ENCODE measurements around the gene TAS2R4.

DNA sequence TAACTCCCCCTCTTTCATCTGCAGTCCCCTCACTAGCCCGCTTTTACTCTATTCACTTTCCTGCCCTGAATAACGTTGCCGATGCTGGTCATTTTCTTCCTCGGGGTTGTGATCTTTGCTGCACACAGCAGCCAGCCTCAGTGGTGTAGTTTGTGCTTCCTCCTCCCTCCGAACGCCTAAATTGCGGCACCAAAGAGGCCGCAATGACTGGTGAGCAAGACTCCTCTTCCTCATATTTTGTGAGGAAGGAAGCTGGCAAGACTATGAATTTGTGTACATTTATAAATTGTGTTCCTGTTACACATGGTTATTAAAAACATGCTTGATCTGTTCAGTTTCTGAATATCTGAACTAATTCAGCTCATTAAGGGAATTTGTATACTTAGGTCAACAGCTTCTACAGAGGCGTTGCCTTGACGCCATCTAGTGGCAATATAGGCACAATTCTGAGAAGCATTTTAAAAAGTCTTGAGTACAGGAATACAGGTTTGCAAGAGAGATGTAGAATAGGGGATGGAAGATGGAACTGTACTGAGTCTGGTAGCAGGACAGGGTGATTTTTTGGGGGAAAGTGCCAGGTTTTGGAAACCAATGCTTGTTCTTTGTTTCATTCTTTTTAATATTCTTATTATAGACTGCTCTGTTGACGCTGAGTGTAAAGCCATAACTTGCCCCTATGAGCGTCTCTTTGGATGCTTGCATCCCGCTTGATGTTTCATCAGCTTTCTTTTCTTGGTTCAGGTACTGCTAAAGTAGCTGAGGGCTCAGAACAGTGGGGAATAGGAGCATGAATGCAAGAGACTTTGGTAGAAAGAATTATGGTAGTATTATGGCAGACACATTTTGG, 9.5 kb downstream of the TAS2R4 start:
- TF ChIP-seq, protein P1, sequence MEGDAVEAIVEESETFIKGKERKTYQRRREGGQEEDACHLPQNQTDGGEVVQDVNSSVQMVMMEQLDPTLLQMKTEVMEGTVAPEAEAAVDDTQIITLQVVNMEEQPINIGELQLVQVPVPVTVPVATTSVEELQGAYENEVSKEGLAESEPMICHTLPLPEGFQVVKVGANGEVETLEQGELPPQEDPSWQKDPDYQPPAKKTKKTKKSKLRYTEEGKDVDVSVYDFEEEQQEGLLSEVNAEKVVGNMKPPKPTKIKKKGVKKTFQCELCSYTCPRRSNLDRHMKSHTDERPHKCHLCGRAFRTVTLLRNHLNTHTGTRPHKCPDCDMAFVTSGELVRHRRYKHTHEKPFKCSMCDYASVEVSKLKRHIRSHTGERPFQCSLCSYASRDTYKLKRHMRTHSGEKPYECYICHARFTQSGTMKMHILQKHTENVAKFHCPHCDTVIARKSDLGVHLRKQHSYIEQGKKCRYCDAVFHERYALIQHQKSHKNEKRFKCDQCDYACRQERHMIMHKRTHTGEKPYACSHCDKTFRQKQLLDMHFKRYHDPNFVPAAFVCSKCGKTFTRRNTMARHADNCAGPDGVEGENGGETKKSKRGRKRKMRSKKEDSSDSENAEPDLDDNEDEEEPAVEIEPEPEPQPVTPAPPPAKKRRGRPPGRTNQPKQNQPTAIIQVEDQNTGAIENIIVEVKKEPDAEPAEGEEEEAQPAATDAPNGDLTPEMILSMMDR (optimal IDR thresholded peaks at IDR 0.05 in 1 of 3, IDR thresholded peaks at IDR 0.05 in 1 of 3, conservative IDR thresholded peaks at IDR 0.05 in 1 of 3; ENCODE audit: extremely low read depth in 1 of 3, insufficient read depth in 2 of 3, low read length in 3 of 3) = peak in 2 of 3 experiments; percentile 65 to 67
- TF ChIP-seq EZH2 (IDR thresholded peaks at IDR 0.05; ENCODE audit: low read length) = no peak

All from keratinocyte (primary cell).